ENCODE measurements around the gene COPS9. TPM values are rescaled to one million over a fixed set of nuclear protein-coding genes. Genes with fewer than 3 reads are reported as not detected.

Gene COPS9
- total RNA-seq, 2 experiments from 2014 or later: 155 to 158 TPM

- Mint-ChIP-seq H3K27me3 (no peaks in the 10 kb centered on the region), H3K4me3 (no peak overlapping the region), H3K36me3 (peaks cover 8% of the 10 kb centered on the region), H3K9me3 (no peaks in the 10 kb centered on the region), H3K27ac (no peak overlapping the region), H3K4me1 (peaks cover 27% of the 10 kb centered on the region)
- no peak for DNase-seq
These were observed 1.6 kb upstream of the COPS9 start for GRCh38 chr2:240137596-240138253.

- peak; percentile 33 for DNase-seq
- H3K27me3 Mint-ChIP-seq: no peaks in the 10 kb centered on the region
- H3K4me1 Mint-ChIP-seq: peaks cover 27% of the 10 kb centered on the region
- H3K27ac Mint-ChIP-seq: peak overlapping the region; percentile 83
- no peaks in the 10 kb centered on the region for H3K9me3 Mint-ChIP-seq
- H3K4me3 Mint-ChIP-seq: peak overlapping the region; percentile 93
- H3K36me3 Mint-ChIP-seq: peaks cover 8% of the 10 kb centered on the region
These were observed 677 bp upstream of the COPS9 start for GRCh38 chr2:240136671-240137292.

GRCh38 chr2:240135706-240136012, 446 bp downstream of the COPS9 start:
- H3K9me3 Mint-ChIP-seq: no peaks in the 10 kb centered on the region
- H3K4me1 Mint-ChIP-seq: peaks cover 27% of the 10 kb centered on the region
- peaks cover 11% of the 10 kb centered on the region for H3K36me3 Mint-ChIP-seq
- H3K27me3 Mint-ChIP-seq: no peaks in the 10 kb centered on the region
- H3K4me3 Mint-ChIP-seq: peak overlapping the region; percentile 93
- no peak for DNase-seq
- peak overlapping the region; percentile 91 for H3K27ac Mint-ChIP-seq

- H3K4me1 Mint-ChIP-seq: peaks cover 27% of the 10 kb centered on the region
- H3K27me3 Mint-ChIP-seq: no peaks in the 10 kb centered on the region
- peak overlapping the region; percentile 91 for H3K27ac Mint-ChIP-seq
- H3K36me3 Mint-ChIP-seq: peaks cover 11% of the 10 kb centered on the region
- H3K4me3 Mint-ChIP-seq: peak overlapping the region; percentile 93
- H3K9me3 Mint-ChIP-seq: no peaks in the 10 kb centered on the region
- no peak for DNase-seq
These were observed 1.1 kb downstream of the COPS9 start for GRCh38 chr2:240134956-240135520.

- Mint-ChIP-seq H3K9me3 (no peaks in the 10 kb centered on the region), H3K27me3 (no peaks in the 10 kb centered on the region), H3K36me3 (peaks cover 11% of the 10 kb centered on the region), H3K4me3 (peak overlapping the region; percentile 93), H3K27ac (peak overlapping the region; percentile 91), H3K4me1 (peaks cover 27% of the 10 kb centered on the region)
- DNase-seq: no peak
These were observed 1.6 kb downstream of the COPS9 start for GRCh38 chr2:240134466-240134865.

GRCh38 chr2:240133401-240133800, 2.7 kb downstream of the COPS9 start:
- DNase-seq: no peak
- Mint-ChIP-seq H3K9me3 (no peaks in the 10 kb centered on the region), H3K27me3 (no peaks in the 10 kb centered on the region), H3K36me3 (peaks cover 11% of the 10 kb centered on the region), H3K27ac (no peak overlapping the region), H3K4me3 (peak overlapping the region; percentile 47), H3K4me1 (peaks cover 27% of the 10 kb centered on the region)

GRCh38 chr2:240132651-240132980, 3.5 kb downstream of the COPS9 start:
- Mint-ChIP-seq H3K4me3 (no peak overlapping the region), H3K4me1 (peaks cover 27% of the 10 kb centered on the region), H3K27ac (no peak overlapping the region)

GRCh38 chr2:240131941-240132650, 4.0 kb downstream of the COPS9 start:
- Mint-ChIP-seq H3K4me1 (peaks cover 23% of the 10 kb centered on the region), H3K27me3 (no peaks in the 10 kb centered on the region), H3K9me3 (no peaks in the 10 kb centered on the region), H3K4me3 (no peak overlapping the region), H3K36me3 (peaks cover 18% of the 10 kb centered on the region), H3K27ac (no peak overlapping the region)
- DNase-seq: no peak

More at GRCh38 chr2:240132651-240132980, 3.5 kb downstream of the COPS9 start:
- H3K9me3 Mint-ChIP-seq: no peaks in the 10 kb centered on the region
- H3K27me3 Mint-ChIP-seq: no peaks in the 10 kb centered on the region
- peaks cover 13% of the 10 kb centered on the region for H3K36me3 Mint-ChIP-seq
- DNase-seq: no peak

GRCh38 chr2:240131296-240131695, 4.8 kb downstream of the COPS9 start:
- no peak for DNase-seq
- no peaks in the 10 kb centered on the region for H3K9me3 Mint-ChIP-seq
- H3K4me1 Mint-ChIP-seq: peaks cover 20% of the 10 kb centered on the region
- H3K36me3 Mint-ChIP-seq: peaks cover 24% of the 10 kb centered on the region
- no peaks in the 10 kb centered on the region for H3K27me3 Mint-ChIP-seq
- H3K27ac Mint-ChIP-seq: no peak overlapping the region
- H3K4me3 Mint-ChIP-seq: no peak overlapping the region

GRCh38 chr2:240130393-240131195, 5.5 kb downstream of the COPS9 start:
- Mint-ChIP-seq H3K4me3 (no peak overlapping the region), H3K36me3 (peaks cover 27% of the 10 kb centered on the region), H3K27me3 (no peaks in the 10 kb centered on the region), H3K27ac (no peak overlapping the region), H3K4me1 (peaks cover 19% of the 10 kb centered on the region), H3K9me3 (no peaks in the 10 kb centered on the region)
- no peak for DNase-seq

- peaks cover 24% of the 10 kb centered on the region for H3K36me3 Mint-ChIP-seq
These were observed 6.2 kb downstream of the COPS9 start for GRCh38 chr2:240129731-240130392.

GRCh38 chr2:240129311-240129710, 6.8 kb downstream of the COPS9 start:
- Mint-ChIP-seq H3K4me3 (no peak overlapping the region), H3K9me3 (no peaks in the 10 kb centered on the region), H3K27ac (no peak overlapping the region), H3K4me1 (peaks cover 6% of the 10 kb centered on the region), H3K27me3 (no peaks in the 10 kb centered on the region), H3K36me3 (peaks cover 25% of the 10 kb centered on the region)
- no peak for DNase-seq

More at GRCh38 chr2:240129731-240130392, 6.2 kb downstream of the COPS9 start:
- Mint-ChIP-seq H3K4me1 (peaks cover 12% of the 10 kb centered on the region), H3K9me3 (no peaks in the 10 kb centered on the region), H3K27ac (no peak overlapping the region), H3K27me3 (no peaks in the 10 kb centered on the region), H3K4me3 (no peak overlapping the region)
- DNase-seq: no peak

GRCh38 chr2:240128608-240129145, 7.4 kb downstream of the COPS9 start:
- peaks cover 25% of the 10 kb centered on the region for H3K36me3 Mint-ChIP-seq
- peaks cover 2% of the 10 kb centered on the region for H3K4me1 Mint-ChIP-seq
- no peak overlapping the region for H3K27ac Mint-ChIP-seq
- no peak for DNase-seq
- H3K4me3 Mint-ChIP-seq: no peak overlapping the region
- no peaks in the 10 kb centered on the region for H3K9me3 Mint-ChIP-seq
- no peaks in the 10 kb centered on the region for H3K27me3 Mint-ChIP-seq

GRCh38 chr2:240127911-240128607, 8.0 kb downstream of the COPS9 start:
- Mint-ChIP-seq H3K27me3 (no peaks in the 10 kb centered on the region), H3K36me3 (peaks cover 23% of the 10 kb centered on the region), H3K4me1 (no peaks in the 10 kb centered on the region), H3K9me3 (no peaks in the 10 kb centered on the region), H3K4me3 (no peak overlapping the region), H3K27ac (no peak overlapping the region)
- DNase-seq: no peak

Data from activated naive CD8-positive, alpha-beta T cell treated with anti-CD3 and anti-CD28 coated beads for 36 hours (primary cell).